Vagina (tissue), 2 donors: ENCODE measurements around the gene NOB1. TPM values are rescaled to one million over a fixed set of nuclear protein-coding genes. Genes with fewer than 3 reads are reported as not detected.

Experiments
- DNase-seq, 2 donors: peaks; one replicate each; pipeline ENCODE4 v3.0.0-alpha.2; 2017; ENCODE audit errors: extremely low spot score in 2 of 2
- H3K27ac ChIP-seq: fragments of 200-600 bp; sonication (generic); one replicate; pipeline ENCODE4 v1.5.1; 2019
- H3K27me3 ChIP-seq: fragments of 200-600 bp; sonication (generic); one replicate; pipeline ENCODE4 v1.5.1; 2019
- H3K36me3 ChIP-seq, 2 donors: fragments of 200-600 bp; sonication (generic); one replicate each; pipeline ENCODE4 v1.5.1; 2017 to 2019
- H3K4me1 ChIP-seq: fragments of 200-600 bp; sonication (generic); one replicate; pipeline ENCODE4 v1.5.1; 2019
- H3K4me3 ChIP-seq, 2 donors: fragments of 200-600 bp; sonication (generic); 1 replicate in 1 of 2; 2 replicates in 1 of 2; pipeline ENCODE4 v1.5.1; 2016 to 2019
- H3K9me3 ChIP-seq: fragments of 200-600 bp; sonication (generic); one replicate; pipeline ENCODE4 v1.5.1; 2019
- POLR2A ChIP-seq, 2 donors: fragments of 450-650 bp; IDR thresholded peaks; one replicate each; pipeline ENCODE4 v1.6.1; 2017; ENCODE audit warnings: antibody characterized with exemption in 2 of 2, mild to moderate bottlenecking in 2 of 2, moderate library complexity in 2 of 2
- POLR2AphosphoS5 ChIP-seq, 2 donors: sonication (generic); formaldehyde crosslinking; IDR thresholded peaks; one replicate each; pipeline ENCODE4 v1.9.0; 2017; ENCODE audit warnings: antibody characterized with exemption in 2 of 2, mild to moderate bottlenecking in 2 of 2, low read depth in 1 of 2; ENCODE audit not compliant: insufficient read depth in 1 of 2
- intact Hi-C: fragments of 100-400 bp; cut with DNase I; formaldehyde crosslinking; loops from one replicate; pipeline ENCODE4 v1.15.1; 2023
- total RNA-seq: library from RNA; depleted of rRNA; stranded (reverse); fragments of >200 nt; gene quantifications from one replicate; pipeline ENCODE4 v1.2.3, GENCODE V29; 2016
- TF ChIP-seq, protein P1 (sequence below), 3 experiments: fragments of 450-650 bp in 2 of 3; fragments of 200-600 bp in 1 of 3; sonication (generic) in 1 of 3; IDR thresholded peaks; one replicate each; pipeline ENCODE4 v1.5.1; 2017 to 2019; ENCODE audit warnings: antibody characterized with exemption in 3 of 3, mild to moderate bottlenecking in 2 of 3, moderate library complexity in 2 of 3

The NOB1 gene
- total RNA-seq, 1 donor from 2014 or later, result 67.0 TPM

DNA sequence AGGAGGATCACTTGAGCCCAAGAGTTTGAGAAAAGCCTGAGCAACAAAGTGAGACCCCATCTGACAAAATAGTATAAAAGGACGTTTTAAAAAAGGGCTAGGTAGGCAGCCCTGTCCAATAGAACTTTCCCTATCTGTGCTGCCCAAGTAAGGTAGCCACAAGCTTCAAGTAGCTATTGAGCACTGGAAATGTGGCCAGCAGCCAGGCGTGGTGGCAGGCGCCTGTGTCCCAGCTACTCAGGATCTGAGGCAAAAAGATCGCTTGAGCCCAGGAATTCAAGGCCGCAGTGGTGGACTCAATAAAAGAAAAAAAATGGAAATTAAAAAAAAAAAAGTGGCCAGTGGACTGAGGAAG lies 26.8 kb downstream of the NOB1 start:
- H3K4me3 ChIP-seq, result no peak overlapping the region
- TF ChIP-seq POLR2A (IDR thresholded peaks at IDR 0.05), result no peak
- no peak for TF ChIP-seq POLR2AphosphoS5 (IDR thresholded peaks at IDR 0.05; ENCODE audit: insufficient read depth in 1 of 2, low read depth in 1 of 2)
- no peaks in the 10 kb centered on the region for H3K9me3 ChIP-seq
- H3K27me3 ChIP-seq, result no peaks in the 10 kb centered on the region
- H3K27ac ChIP-seq, result peak overlapping the region; percentile 72
- no peaks in the 10 kb centered on the region for H3K36me3 ChIP-seq
- intact Hi-C loops, result no loop called here
- peaks cover 30% of the 10 kb centered on the region for H3K4me1 ChIP-seq
- DNase-seq, result no peak

DNA sequence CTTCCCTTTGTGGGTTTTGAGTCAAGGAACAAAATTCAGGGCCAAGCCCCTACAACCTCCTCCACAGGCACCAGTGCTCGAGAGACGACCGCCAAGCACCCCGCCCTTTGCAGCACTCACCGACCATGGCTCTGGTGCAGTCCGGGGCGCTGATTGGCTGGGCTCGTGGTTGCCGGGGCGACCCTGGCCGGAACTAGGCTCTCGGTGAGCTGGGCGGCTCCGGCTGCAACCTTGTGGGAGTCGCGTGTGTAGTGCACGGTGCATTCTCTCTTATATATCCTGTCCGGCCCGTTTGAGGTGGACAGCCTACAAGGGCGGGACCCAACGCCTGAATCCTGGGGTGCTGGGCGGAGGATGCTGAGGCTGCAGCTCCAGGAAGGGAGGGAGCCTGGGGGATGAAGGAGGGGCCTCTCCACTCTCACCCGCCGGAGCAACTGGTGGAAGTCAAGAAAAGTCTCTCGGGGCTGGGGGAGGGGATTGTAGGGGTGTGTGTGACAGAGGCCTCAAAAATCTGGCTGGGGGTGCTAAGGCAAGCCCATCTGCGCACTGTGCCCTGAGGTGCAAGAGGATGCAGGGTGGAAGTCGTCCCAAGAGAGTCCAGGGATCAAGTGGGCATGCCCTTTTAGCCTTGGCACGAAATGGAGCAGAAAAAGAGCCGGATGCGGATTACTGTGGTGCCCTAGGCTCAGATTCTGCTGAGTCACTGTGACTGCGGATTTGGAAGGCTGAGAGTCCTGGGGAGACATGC lies 28.2 kb downstream of the NOB1 start, which contains the start of gene NQO1:
Gene NQO1 (minus strand): TSS at position 248 of the 748 bp plus-strand sequence. CDS start 121 bp downstream, at position 127.
- intact Hi-C loops, result no loop called here
- Histone ChIP-seq H3K9me3 (no peaks in the 10 kb centered on the region), H3K4me1 (peaks cover 30% of the 10 kb centered on the region), H3K27me3 (no peaks in the 10 kb centered on the region), H3K4me3 (peak within 1 kb of the TSS; percentile 53 to 54), H3K27ac (peak within 1 kb of the TSS; percentile 72), H3K36me3 (no peaks in the 10 kb centered on the region)
- peak; percentile 14 to 87 for TF ChIP-seq POLR2AphosphoS5 (IDR thresholded peaks at IDR 0.05; ENCODE audit: insufficient read depth in 1 of 2, low read depth in 1 of 2)
- peak in 1 of 2 donors; percentile 41 for TF ChIP-seq POLR2A (IDR thresholded peaks at IDR 0.05)
- TF ChIP-seq, protein P1, sequence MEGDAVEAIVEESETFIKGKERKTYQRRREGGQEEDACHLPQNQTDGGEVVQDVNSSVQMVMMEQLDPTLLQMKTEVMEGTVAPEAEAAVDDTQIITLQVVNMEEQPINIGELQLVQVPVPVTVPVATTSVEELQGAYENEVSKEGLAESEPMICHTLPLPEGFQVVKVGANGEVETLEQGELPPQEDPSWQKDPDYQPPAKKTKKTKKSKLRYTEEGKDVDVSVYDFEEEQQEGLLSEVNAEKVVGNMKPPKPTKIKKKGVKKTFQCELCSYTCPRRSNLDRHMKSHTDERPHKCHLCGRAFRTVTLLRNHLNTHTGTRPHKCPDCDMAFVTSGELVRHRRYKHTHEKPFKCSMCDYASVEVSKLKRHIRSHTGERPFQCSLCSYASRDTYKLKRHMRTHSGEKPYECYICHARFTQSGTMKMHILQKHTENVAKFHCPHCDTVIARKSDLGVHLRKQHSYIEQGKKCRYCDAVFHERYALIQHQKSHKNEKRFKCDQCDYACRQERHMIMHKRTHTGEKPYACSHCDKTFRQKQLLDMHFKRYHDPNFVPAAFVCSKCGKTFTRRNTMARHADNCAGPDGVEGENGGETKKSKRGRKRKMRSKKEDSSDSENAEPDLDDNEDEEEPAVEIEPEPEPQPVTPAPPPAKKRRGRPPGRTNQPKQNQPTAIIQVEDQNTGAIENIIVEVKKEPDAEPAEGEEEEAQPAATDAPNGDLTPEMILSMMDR (IDR thresholded peaks at IDR 0.05), result no peak
- peak in 1 of 2 donors; percentile 94 for DNase-seq

DNA sequence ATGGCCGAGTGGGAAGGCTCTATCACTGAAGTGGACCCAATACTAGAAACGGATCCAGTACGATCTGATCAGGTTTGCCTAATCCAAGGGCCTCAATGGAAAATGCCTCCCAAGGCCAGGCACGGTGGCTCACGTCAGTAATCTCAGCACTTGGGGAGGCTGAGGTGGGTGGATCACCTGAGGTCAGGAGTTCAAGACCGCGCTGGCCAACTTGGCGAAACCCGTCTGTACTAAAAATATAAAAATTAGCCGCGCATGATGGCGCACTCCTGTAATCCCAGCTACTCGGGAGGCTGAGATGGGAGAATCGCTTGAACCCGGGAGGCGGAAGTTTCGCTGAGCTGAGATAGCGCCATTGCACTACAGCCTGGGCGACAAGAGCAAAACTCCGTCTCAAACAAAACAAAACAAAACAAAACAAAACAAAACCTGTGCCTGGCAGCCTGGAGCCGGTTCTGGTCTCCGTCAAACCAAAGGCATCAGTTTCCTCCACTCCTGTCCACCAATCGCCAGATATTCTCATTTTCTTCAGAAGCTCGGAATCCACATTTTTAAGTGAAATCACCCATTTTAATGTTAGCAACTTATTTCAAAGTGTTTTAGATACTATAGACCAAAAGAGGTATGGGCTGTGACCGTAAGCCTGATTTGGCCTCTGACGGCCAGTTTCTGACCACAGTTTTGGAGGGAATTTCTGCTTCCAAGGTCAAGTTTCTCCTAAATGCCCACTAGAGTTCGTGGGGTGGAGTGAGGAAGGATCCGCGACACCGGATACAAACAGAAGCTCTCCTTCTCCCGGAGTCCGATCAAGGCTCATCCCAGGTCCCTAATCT lies 29.0 kb downstream of the NOB1 start:
- TF ChIP-seq, protein P1 (IDR thresholded peaks at IDR 0.05), result no peak
- no peaks in the 10 kb centered on the region for H3K27me3 ChIP-seq
- intact Hi-C loops, result no loop called here
- H3K36me3 ChIP-seq, result no peaks in the 10 kb centered on the region
- H3K9me3 ChIP-seq, result no peaks in the 10 kb centered on the region
- H3K4me1 ChIP-seq, result peaks cover 30% of the 10 kb centered on the region
- H3K4me3 ChIP-seq, result peak overlapping the region; percentile 53 to 54
- no peak for DNase-seq
- peak overlapping the region; percentile 72 for H3K27ac ChIP-seq

DNA sequence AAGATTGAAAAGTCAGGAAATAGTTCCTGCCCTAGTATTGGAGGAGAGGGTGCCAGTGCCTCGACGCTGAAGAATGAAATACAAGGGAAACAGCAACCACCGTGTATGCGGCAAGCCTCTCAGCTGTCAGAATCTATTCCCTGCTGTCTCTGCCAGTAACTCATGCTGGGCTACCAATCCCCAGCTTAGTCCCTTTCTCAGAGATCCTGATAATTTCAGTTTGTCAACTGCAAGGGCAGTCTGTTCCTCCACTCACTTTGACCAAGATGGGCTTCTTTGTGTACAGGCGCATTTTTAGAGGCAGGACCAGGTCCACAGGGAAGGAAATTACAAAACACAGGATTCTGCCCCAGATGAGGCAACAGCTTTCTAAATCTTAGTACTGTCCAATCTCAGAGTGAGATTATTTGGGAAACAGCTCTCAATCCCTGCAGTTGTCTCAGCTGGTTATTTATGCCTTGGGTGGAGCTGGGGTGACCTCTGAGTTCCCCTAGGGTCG lies 29.7 kb downstream of the NOB1 start:
- no peaks in the 10 kb centered on the region for H3K36me3 ChIP-seq
- peaks cover 30% of the 10 kb centered on the region for H3K4me1 ChIP-seq
- no peak for DNase-seq
- peak overlapping the region in 1 of 2 donors; percentile 54 for H3K4me3 ChIP-seq
- intact Hi-C loops, result no loop called here
- no peaks in the 10 kb centered on the region for H3K27me3 ChIP-seq
- H3K27ac ChIP-seq, result peak overlapping the region; percentile 36
- TF ChIP-seq POLR2A (IDR thresholded peaks at IDR 0.05), result no peak
- TF ChIP-seq, protein P1 (IDR thresholded peaks at IDR 0.05), result no peak
- no peak for TF ChIP-seq POLR2AphosphoS5 (IDR thresholded peaks at IDR 0.05; ENCODE audit: insufficient read depth in 1 of 2, low read depth in 1 of 2)
- no peaks in the 10 kb centered on the region for H3K9me3 ChIP-seq

DNA sequence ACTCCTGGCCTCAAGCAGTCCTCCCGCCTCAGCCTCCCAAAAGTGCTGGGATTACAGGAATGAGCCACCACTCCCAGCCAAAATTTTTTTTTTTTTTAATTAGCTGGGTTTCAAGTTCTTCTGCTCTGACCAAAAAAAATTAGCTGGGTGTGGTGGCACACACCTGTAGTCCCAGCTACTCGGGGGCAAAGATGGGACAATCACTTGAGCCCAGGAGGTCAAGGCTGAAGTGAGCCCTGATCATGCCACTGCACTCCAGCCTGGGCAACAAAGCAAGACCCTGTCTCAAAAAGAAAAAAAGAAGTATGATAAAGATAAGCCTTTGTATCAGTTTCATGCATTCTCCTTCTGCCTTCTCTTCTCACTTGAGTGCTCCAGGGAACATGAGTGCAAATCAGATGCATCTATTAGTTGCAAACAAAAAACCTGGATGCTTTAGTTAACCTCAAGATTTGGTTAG lies 30.3 kb downstream of the NOB1 start:
- H3K4me1 ChIP-seq, result peaks cover 30% of the 10 kb centered on the region

More for the DNA sequence above, 30.3 kb downstream of the NOB1 start:
- H3K27me3 ChIP-seq, result no peaks in the 10 kb centered on the region
- DNase-seq, result no peak
- H3K9me3 ChIP-seq, result no peaks in the 10 kb centered on the region
- H3K27ac ChIP-seq, result no peak overlapping the region
- no peak overlapping the region for H3K4me3 ChIP-seq
- TF ChIP-seq, protein P1 (IDR thresholded peaks at IDR 0.05), result no peak
- TF ChIP-seq POLR2A (IDR thresholded peaks at IDR 0.05) (no peak), POLR2AphosphoS5 (IDR thresholded peaks at IDR 0.05; ENCODE audit: insufficient read depth in 1 of 2, low read depth in 1 of 2) (no peak)
- intact Hi-C loops, result no loop called here
- no peaks in the 10 kb centered on the region for H3K36me3 ChIP-seq
